Endometrial microvascular endothelial cells (primary cell): ENCODE measurements around the gene WNT4. TPM values are rescaled to one million over a fixed set of nuclear protein-coding genes. Genes with fewer than 3 reads are reported as not detected.

Experiments
- in situ Hi-C: cut with HindIII; loops from 2 replicates; pipeline ENCODE4 v1.10.0; 2017; ENCODE audit warnings: low sequenced_read_pairs, low pct_unique_long_range_greater_than_20kb; ENCODE audit errors: inconsistent ontology term
- total RNA-seq: library from RNA; depleted of rRNA; stranded (reverse); fragments of >200 nt; gene quantifications from one replicate; pipeline ENCODE4 v1.2.3, GENCODE V29; 2015; ENCODE audit errors: inconsistent ontology term

WNT4 gene
- total RNA-seq, 1 donor from 2014 or later, result not detected

DNA sequence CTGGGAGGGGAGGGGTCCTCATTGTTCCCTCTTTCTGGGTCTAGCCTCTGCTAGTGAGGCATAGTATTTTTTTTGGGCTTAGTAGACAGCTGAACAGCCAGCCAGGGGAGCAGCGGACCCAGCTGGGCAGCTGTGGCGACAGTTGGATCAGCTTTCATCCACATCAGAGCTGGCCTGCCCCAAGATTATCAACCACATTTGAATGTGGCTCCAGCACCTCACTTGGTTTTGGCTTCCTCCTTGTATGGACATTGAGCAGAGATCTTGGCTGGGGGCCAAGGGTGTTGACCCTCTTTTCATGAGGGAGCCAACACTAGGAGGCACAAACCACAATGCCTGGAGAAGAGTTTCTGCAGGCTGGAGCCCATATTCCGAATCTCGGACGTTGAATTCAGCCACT is 25.0 kb downstream of the WNT4 start:
- in situ Hi-C loops, result no loop called here

DNA sequence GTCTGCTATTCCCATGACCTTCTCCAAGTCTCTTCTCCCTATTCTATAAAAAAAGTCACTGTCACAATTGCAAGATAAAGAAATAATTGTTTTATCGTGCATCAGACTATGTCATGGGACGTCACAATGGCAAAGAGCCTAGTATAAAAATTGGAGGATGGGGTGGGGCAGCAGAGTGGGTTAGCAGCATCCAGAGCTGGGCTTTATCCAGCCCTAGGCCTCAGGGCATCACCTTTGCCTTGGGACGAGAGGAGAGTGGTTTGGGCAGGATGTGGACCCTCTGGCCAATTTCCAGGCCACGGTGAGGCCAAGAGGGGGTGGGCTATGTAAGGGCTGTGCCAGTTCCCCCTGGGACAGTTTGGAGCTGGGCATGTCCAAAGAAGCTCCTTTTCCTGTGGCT is 25.7 kb downstream of the WNT4 start:
- in situ Hi-C loops, result no loop called here

DNA sequence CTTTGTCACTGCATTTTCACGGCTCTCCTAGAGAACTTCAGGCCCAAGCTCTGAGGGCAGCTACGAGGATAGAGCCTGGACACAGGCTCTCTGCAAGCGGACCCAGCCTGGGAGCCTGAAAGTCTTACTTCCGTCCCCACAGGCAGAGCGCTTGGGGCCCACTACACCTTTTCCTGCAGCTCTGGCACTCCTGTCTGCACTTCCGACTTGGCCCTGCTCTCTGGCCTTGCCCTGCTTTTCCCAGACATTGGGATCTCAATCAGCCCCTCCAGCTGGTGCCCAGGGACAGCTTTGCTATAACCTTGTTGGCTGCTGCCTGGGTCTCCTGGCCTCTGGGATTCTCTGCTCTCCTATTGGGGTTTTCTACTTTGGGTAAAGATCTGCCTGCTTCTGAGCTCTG is 27.6 kb downstream of the WNT4 start:
- in situ Hi-C loops, result no loop called here

DNA sequence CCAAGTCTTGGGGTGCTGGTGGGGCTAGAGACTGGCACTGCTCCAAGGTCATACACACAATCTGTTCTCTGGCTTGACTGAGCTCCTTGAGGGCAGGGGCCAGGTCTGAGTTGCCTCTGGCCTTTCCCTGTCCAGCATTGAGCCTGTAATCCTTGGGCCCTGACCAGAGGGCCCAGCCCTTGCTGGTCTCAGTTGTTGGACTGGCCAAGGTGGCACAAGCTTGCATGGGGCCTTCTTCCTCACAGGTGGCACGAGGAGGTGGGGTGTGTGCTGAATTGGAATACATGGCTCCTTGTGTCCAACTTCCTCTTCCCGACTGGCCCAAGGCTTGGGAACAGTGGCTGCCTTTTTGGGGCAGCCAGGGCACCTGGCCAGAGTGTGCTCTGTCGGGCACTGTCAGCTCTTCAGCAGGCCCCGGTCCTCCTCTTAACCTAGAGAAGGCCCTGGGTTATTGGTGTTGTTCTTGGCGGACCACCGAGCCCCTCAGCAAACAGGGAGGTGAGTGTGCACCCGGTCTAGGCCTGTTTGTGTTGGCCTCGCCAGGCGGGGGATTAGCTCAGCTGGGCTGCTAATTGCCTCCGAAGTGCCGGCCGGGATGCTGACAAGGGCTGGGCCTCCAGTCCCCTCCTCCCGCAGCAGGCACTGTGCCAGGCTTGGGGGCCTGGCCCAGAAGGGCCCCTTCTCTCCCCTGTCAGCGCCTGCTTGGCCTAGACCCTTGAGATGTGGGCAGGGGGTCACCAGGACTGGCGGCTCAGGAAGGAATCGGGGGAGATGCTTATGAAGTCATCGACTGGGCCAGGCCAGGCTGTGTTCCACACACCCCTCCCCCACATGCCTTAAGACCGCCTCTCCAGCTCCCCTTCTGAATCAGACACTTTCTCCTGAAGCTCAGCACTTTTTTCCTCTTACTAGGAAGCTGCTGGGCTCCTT is 28.5 kb downstream of the WNT4 start:
- in situ Hi-C loops, result no loop called here

DNA sequence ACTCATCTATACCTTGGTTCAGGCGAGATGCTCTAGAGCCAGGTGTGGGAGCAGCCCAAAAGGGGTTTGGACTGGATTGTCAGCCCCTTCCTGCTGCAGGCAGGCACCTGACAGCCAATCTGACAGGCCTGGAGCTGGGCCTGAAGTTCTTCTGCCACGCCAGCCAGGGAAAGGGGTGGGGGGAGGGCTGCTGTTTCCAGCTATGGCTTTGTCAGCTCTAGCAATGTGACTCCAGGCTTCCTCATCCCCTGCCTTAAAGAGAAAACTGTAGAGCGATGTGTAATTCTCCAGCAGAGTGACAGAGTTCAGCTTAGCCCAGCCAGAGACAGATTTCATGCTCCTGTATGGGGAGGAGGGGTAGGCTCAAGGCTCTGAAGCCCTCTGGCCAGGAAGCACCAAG is 30.3 kb downstream of the WNT4 start:
- in situ Hi-C loops, result no loop called here

DNA sequence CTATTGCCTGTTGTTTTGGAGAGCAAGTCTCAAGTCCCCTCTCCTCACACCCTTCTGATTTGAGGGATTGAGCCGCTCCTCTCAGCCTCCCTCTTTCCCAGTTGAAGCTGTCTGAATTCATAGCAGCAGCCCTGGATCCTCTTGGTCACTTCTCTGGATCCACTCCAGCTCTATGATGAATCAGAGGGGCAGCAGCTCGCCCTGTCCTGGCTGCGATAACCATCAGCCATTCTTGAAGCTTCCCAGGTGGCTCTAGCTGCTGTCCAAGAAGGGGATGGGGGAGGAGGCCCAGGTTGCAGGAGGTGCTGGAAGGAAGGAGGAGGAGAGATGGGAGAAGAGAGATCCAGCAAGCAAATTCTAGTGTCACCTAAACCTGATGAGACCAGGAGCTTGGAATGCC is 31.3 kb downstream of the WNT4 start:
- in situ Hi-C loops, result no loop called here

DNA sequence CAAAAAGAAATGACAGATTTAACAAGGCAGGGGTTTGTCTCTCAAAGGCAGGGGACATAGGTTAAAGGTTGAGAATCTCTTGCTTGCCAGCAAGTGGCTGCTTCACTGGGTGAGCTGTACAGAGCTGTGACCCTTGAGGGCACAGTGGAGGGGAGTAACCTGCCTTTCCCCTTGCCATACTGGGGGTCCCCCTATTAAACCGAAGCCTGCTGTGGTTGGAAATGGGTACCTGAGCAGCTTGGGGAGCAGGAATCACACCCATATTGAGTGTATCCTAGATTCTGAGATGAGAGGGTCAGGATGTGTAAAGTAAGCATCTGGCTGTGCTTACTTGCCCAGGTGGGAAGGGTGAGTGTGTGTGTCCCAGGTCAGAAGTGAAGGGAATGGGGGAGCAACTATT is 31.8 kb downstream of the WNT4 start:
- in situ Hi-C loops, result no loop called here

DNA sequence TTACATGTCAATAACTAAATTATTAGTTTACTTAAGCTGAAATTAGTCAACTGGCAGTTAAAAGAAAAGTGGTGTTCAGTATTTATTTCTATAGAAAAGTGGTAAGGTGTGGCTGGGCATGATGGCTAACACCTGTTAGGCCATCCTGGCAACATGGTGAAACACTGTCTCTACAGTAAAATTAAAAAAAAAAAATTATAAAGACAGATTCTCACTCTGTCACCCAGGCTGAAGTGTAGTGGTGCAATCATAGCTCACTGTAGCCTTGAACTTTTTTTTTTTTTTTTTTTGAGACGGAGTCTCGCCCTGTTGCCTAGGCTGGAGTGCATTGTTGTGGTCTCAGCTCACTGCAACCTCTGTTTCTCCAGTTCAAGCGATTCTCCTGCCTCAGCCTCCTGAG is 32.9 kb downstream of the WNT4 start:
- in situ Hi-C loops, result no loop called here

DNA sequence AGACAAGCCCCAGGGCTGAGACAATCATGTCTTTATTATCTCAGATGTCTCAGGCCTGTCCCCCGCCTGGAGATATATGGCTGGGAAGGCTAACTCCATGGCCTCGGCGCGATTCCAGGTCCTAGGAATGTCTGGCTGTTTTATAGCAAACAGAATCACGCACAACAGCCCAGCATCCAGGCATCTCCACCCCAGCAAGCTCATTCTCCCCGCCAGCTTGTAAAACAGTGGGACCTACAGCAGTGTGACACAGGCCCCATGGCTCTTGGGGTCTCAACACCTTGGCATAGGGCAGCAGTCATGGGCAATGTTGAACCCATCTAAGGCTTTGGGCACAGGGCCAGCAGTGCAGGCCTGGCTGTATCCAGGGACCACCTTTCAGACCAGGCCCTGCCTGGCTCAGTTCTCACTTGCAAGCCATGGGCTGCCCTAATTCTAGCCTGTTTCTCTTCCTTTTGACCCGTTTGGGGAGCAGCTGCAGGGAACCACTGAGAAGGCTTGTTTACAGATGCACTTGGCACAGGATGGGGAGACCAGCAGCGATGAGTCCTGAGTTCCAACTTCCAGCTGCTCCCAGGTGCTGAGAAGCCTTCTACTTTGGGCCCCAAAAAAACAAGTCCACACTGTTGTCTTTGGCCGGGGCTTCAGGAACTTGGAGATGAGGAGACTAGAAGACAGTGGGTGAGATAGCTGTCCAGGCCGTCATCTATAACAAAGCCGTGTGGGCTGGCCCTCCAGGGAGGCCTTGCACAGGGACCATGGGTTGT is 34.4 kb downstream of the WNT4 start:
- in situ Hi-C loops, result loop anchor here (10.0 kb wide), 1 partner anchor 54 kb away; the partner anchor contains the start of gene CDC42

DNA sequence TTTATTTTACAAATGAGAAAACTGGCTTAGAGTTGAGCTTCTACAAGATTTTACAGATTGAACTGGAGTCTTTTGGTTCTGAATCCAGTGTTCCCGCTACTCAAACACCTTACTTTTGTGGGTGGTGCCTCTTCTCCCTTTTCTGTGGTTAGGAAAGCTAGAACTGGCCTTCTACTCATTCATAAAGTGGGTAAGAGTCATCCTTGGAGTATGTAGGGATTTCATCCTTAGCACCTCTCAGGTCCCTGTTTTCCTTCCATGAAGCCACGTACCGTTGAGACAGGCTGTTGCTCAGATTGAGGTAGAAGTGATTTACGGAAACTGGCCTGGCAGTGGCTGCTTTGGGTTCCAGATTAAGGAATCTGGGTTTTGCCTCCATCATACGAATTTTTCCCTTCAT is 35.8 kb downstream of the WNT4 start:
- in situ Hi-C loops, result loop anchor here (10.0 kb wide), 1 partner anchor 52 kb away; the partner anchor contains the start of gene CDC42

DNA sequence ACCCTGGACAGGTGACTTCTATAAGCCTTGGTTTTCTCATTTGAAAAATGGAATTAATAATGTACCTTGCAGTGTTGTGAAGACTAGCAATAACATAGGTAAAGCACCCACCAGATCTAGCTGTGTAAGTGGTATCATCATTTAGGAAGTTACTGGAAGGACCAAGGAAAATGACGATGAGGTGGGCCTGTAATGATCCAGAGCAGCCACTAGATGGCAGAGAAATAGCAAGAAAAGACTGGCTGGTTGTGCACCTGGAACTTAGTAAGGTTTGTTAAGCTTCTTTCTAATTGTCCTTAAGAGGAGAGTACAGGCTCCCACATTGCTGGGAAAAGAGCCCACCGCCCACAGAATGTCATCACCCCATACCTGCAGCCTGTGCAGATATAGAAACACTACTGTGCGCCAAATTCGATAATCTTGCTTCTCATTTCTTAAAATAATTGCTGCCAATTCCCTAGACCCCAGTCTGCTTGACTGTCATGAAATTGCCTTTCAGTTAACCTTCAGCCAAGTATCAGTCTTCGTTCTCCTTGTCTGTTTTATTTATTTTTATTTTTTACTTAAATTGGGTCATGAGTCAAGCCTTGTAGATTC is 37.2 kb downstream of the WNT4 start:
- in situ Hi-C loops, result loop anchor here (10.0 kb wide), 1 partner anchor 51 kb away; the partner anchor contains the start of gene CDC42

DNA sequence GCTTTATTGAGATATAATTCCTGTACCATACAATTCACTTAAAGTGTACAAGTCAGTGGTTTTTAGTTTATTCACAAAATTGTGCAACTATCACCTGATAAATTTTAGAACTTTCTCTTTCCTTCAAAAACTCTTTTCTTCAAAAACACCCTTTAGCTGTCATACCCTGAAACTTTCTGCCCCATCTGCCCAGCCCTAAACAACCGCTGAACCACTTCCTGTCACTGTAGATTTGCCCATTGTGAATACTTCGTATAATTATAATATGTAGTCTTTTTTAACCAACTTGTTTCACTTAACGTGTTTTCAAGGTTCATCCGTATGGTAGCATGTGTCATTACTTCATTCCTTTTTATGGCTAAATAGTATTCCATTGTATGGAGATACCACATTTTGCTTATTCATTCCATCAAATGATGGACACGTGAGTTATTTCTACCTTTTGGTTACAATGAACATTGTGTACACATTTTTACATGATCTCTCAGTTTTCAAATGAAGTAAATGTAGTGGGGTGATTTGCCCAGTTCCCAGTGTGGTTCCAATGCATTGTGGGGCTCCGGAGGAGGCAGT is 37.9 kb downstream of the WNT4 start:
- in situ Hi-C loops, result loop anchor here (10.0 kb wide), 1 partner anchor 50 kb away; the partner anchor contains the start of gene CDC42

DNA sequence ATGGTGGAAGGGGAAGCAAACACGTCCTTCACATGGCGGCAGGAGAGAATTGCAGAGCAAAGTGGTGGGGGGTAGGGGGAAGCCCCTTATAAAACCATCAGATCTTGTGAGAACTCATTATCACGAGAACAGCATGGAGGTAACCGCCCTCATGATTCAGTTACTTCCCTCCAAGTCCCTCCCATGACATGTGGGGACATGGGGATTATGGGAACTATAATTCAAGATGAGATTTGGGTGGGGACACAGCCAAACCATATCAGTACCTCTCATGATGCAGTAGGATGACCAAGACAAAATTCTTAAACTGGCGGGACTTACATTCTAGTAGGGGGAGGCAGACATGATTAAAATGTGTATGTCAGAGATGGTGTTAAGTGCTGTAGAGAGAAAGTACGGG is 38.8 kb downstream of the WNT4 start:
- in situ Hi-C loops, result loop anchor here (10.0 kb wide), 1 partner anchor 49 kb away; the partner anchor contains the start of gene CDC42

DNA sequence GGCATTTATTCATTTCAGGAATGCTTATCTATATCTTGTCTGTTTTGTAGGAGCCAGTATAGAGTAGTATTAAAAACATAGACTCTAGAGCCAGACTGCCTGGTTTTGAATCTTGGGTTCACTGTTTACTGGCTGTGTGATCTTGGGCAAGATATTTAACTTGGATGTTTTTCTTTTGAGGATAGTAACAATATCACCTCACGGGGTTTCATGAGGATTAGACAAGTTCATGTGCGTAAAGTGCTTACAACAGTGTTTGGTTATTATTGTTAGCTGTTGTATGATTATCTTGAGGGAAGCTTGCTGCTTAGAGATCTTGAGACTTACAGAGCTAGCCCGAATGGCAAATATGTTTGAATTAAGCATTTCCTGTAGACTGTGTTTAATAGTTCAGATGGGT is 40.2 kb downstream of the WNT4 start:
- in situ Hi-C loops, result loop anchor here (10.0 kb wide), 1 partner anchor 48 kb away; the partner anchor contains the start of gene CDC42

DNA sequence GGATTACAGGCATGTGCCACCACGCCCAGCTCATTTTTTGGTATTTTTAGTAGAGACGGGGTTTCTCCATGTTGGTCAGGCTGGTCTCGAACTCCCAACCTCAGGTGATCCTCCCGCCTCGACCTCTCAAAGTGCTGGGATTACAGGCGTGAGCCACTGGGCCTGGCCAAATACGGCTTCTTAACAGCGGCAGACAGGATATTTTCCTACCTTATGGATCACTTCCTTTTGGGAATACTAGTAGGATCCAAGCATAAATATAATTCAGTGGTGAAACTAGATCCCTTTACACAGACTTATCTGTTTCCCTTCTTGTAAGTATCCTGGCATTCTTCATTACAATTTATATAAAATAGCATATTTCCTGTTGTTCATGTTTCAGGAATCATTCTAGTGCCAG is 40.9 kb downstream of the WNT4 start:
- in situ Hi-C loops, result loop anchor here (10.0 kb wide), 1 partner anchor 47 kb away; the partner anchor contains the start of gene CDC42

DNA sequence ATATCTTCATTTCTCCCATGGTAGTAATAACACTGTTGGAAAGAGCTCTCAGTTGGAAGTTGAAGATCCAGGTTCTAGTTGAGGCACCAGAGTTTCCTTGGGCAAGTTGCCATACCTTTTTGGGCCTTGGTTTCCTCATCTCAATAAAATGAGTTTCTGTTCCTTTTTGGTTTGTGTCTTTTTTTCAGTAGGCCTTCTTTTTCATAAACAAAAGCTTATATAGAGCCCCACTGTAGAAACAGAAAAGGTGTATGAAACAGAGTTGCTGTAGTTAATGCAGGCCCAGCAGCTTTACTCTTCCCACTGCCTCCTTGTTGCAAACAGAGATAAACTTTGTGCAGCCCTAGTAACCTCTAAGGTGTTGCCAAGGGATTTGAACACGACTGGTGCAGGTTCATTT is 41.7 kb downstream of the WNT4 start:
- in situ Hi-C loops, result loop anchor here (10.0 kb wide), 1 partner anchor 46 kb away; the partner anchor contains the start of gene CDC42

DNA sequence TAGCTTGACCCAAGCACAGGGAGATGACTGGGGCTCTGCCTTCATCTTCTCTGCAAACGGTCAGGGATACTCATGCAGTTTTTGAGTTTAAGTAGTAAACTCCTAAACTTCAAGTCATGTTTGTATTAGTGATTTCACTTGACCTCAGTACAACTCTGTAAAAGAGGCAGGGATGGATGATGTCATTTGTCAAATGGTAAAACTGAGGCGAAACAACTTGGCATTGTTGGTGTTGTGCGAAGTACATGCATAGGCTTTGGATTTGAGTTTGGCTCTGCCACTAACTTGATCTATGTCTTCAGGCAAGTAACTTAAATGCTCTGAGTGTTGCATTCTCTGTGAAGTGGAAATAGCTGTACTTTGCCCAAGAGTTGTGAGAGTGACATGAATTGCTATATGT is 42.7 kb downstream of the WNT4 start:
- in situ Hi-C loops, result loop anchor here (10.0 kb wide), 1 partner anchor 45 kb away; the partner anchor contains the start of gene CDC42

DNA sequence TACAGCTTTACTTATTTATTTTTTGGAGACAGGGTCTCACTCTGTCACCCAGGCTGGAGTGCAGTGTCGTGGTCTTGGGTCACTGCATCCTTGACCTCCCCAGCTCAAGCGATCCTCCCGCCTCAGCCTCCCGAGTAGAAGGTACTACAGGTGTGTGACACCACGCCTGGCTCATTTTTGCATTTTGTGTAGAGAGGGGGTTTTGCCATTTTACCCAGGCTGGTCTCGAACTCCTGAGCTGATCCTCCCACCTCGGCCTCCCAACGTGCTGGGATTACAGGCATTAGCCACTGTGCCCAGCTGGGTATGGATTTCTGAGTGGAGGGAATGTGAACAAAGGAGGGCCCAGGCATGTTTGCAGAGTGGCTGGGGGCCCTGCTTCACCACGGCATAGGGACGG is 44.1 kb downstream of the WNT4 start:
- in situ Hi-C loops, result no loop called here

DNA sequence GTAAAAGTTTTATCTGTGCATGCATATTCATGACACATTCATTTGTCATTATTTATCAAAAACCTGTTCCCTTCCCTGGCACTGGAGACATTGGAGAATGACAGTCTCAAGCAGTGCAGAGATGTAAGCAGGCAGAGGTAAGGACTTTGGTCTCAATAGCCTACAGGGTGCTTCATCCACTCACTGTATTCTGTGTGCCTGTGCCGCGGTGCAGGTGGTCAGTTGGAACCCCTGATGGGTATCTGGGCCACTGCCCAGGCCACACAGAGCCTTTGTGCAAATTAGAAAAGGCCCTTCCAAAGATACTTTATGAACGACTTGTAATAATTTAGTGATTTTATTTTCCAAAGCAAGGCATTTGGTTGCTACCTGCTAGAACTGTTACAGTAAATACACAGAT is 46.4 kb downstream of the WNT4 start:
- in situ Hi-C loops, result no loop called here
